Motor neuron (in vitro differentiated cells): Measurements from ENCODE around the gene AURKB. TPM values are rescaled to one million over a fixed set of nuclear protein-coding genes. Genes with fewer than 3 reads are reported as not detected.

Source experiments
- ATAC-seq, 8 experiments: fragments of 200-7000 bp; cut with Tn5 transposase; replicated peaks in 6 of 8; 2 replicates each; pipeline ENCODE4 v1.8.0; 2021; ENCODE audit warnings: mild to moderate bottlenecking in 8 of 8, moderate library complexity in 8 of 8
- H3K27ac ChIP-seq, 2 donors: fragments of 250-450 bp; sonication (Bioruptor Pico); 2 replicates each; pipeline ENCODE4 v1.9.0; 2021; ENCODE audit warnings: antibody characterized with exemption in 2 of 2, mild to moderate bottlenecking in 2 of 2, moderate library complexity in 1 of 2
- H3K4me1 ChIP-seq, 2 donors: fragments of 250-450 bp; sonication (Bioruptor Pico); replicated peaks in 1 of 2; 2 replicates each; pipeline ENCODE4 v1.6.1; 2021; ENCODE audit warnings: antibody characterized with exemption in 2 of 2, mild to moderate bottlenecking in 2 of 2, moderate library complexity in 1 of 2
- H3K4me3 ChIP-seq, 5 donors: fragments of 250-450 bp; sonication (Bioruptor Pico); 2 replicates each; pipeline ENCODE4 v1.9.0; 2021; ENCODE audit warnings: antibody characterized with exemption in 5 of 5, mild to moderate bottlenecking in 5 of 5, moderate library complexity in 4 of 5
- WGBS, 10 experiments: fragments of 450-650 bp; shearing (Covaris generic); methylation state at CpG; one replicate each; pipeline ENCODE4 v1.0.0; 2022; 5-methylcytosine and 5-hydroxymethylcytosine counted together
- in situ Hi-C, 9 experiments: fragments of 400-800 bp; cut with MboI; loops; one replicate each; pipeline ENCODE4 v1.15.0; 2021; ENCODE audit warnings: low sequenced_read_pairs in 9 of 9, low pct_unique_long_range_greater_than_20kb in 2 of 9; ENCODE audit not compliant: unreplicated experiment in 9 of 9
- total RNA-seq, 8 experiments: library from RNA; unstranded; fragments of 300-600 nt; gene quantifications; 2 replicates each; pipeline versions ENCODE4 v1.2.3 to v1.2.4, GENCODE V29; 2022

Gene AURKB
- total RNA-seq, 8 experiments from 2014 or later = 0.71 to 70.7 (median 3.0) TPM

DNA sequence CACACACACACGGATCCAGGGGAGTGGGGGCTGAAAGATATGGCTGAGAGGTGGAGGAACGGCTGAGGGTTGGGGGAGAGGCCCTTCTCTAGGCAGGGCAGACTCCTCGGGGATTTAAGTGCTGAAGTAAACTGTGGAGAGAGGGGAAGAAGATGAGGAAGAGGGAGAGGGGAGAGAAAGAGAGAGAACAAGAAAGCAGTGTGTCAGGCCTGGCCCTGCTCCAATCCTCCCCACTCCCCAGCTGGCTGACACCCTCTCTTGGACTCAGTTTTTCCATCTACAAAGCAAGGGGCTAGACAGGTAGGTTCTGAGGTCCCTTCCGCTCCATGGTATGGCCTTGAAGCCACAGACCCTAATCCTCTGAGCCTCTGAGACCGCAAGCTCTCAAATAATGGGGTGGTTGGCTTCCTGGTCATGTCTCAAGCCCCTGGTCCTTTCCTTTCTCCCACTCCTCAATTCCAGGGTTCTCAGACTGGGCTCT is 49.6 kb downstream of the AURKB start:
- no peak for ATAC-seq
- Histone ChIP-seq H3K4me1 (peaks cover 23 to 33% of the 10 kb centered on the region in 2 donors), H3K27ac (peak overlapping the region in 1 of 2 donors; percentile 100), H3K4me3 (peak overlapping the region; percentile 62 to 100 (median 99))
- WGBS, 10 experiments = 20 to 100% (median 94%) methylated on average over 1 to 2 of the region's 5 CpGs; no CpG with 5 or more reads in 4 of the 10 experiments
- in situ Hi-C loops = no loop called here

GRCh38 chr17:8160224-8160577 is 50.2 kb downstream of the AURKB start:
- Histone ChIP-seq H3K4me3 (peak overlapping the region; percentile 62 to 100 (median 99)), H3K4me1 (peaks cover 23 to 39% of the 10 kb centered on the region in 2 donors), H3K27ac (peak overlapping the region in 1 of 2 donors; percentile 100)
- in situ Hi-C loops = no loop called here
- ATAC-seq = no peak
- 20 to 100% (median 80%) methylated on average over 1 to 4 of the region's 4 CpGs; no CpG with 5 or more reads in 1 of the 10 experiments for WGBS, 10 experiments

GRCh38 chr17:8159459-8160223 is 50.7 kb downstream of the AURKB start:
- in situ Hi-C loops = no loop called here
- H3K4me1 ChIP-seq = peaks cover 21 to 36% of the 10 kb centered on the region in 2 donors
- WGBS, 10 experiments = 60 to 94% (median 74%) methylated on average over 1 to 3 of the region's 4 CpGs; no CpG with 5 or more reads in 2 of the 10 experiments

DNA sequence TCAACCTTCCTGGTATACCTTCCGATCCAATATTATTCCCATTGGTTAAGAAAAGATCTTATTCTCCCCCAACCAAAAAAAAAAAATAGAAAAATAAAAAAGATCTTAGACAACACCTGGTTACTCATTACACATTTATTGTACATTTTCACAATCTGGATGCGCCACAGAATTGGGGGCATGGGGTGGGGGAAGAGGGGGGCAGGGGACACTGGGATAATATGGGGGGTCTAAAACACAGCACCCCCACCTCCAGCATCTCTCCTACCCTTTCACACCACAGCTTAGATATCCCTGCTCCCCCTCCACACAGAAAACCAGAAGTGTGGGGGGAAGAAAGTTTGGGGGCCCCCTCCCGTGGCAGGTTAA is 51.4 kb downstream of the AURKB start:
- Histone ChIP-seq H3K27ac (no peak overlapping the region), H3K4me3 (peak overlapping the region in 3 of 5 donors; percentile 3 to 100 (median 9)), H3K4me1 (peaks cover 17 to 34% of the 10 kb centered on the region in 2 donors)
- 0 to 100% (median 86%) methylated on average over 1 of the region's 3 CpGs; no CpG with 5 or more reads in 6 of the 10 experiments for WGBS, 10 experiments
- in situ Hi-C loops = no loop called here
- no peak for ATAC-seq

More at GRCh38 chr17:8159459-8160223, 50.7 kb downstream of the AURKB start:
- ATAC-seq = no peak
- no peak overlapping the region for H3K27ac ChIP-seq
- peak overlapping the region in 3 of 5 donors; percentile 82 to 100 (median 100) for H3K4me3 ChIP-seq

DNA sequence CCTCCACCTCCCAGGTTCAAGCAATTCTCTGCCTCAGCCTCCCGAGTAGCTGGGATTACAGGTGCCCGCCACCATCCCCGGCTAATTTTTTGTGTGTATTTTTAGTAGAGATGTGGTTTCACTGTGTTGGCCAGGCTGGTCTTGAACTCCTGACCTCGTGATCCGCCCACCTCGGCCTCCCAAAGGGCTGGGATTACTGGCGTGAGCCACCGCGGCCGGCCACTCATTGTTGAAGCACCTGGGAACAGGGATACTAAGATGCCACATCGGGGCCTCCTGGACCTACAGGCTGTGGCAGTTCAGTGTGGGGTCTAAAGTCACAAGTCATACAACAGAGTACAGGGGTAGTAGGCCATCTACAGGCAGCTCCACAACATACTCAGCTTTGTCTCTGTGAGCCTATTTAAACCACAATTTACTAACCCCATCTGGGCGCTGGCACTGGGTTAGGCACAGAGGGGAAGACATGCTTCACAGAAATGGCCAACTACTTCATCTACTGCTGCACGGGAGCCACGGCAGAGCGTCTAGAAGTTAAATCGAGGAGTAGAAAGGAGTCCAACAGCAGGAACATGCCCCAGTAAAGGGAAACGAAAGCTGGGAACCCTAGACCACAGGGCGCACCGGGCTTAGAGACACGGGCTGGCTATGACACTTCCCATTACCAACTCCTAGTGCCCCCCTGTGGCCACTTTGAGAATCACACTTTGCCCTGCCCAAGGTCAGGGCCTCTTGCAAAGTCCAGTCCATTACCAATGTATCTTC is 51.9 kb downstream of the AURKB start:
- H3K27ac ChIP-seq = no peak overlapping the region
- 0 to 100% (median 33%) methylated on average over 1 to 19 of the region's 20 CpGs; no CpG with 5 or more reads in 2 of the 10 experiments for WGBS, 10 experiments
- peaks cover 11 to 32% of the 10 kb centered on the region in 2 donors for H3K4me1 ChIP-seq
- peak in 2 of 8 experiments; percentile 1 to 2 for ATAC-seq
- peak overlapping the region in 3 of 5 donors; percentile 3 to 9 (median 9) for H3K4me3 ChIP-seq
- in situ Hi-C loops = no loop called here

DNA sequence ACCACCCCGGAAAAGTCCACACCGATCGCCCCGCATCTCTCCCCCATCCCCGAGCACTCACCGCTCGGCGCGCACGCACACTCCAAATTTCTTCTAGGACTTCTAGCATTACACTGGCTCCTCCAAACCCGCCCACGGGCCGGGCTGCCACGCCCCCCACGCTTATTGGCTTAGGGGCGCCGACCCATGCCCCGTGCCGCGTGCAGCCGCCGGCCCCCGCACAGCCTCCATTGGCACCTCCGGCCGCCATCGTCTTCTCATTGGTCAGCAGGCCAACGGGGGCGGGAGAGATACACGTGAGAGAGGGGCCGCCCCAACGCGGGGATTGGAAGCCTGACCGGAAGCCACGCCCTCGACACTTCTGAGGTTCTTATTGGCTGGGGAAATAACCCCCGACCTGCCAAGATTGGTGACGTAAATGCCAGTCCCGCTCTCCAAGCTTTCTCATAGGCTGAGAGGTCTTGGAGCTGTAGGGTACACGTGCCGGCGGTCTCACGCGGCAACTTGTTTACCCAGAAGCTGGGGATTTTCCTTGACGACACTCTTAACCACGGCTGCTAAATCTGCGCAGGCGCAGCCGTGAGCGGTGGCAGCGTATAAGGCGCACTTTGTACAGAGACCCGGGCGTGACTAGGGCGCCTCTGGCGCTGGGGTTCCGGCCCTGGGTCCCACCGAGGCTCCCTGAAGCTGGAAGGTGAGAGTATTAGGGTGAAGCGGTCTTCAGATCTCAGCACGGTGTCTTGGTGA is 54.0 kb downstream of the AURKB start:
- Histone ChIP-seq H3K4me3 (peak overlapping the region; percentile 44 to 66 (median 50)), H3K4me1 (peaks cover 17 to 36% of the 10 kb centered on the region in 2 donors), H3K27ac (peak overlapping the region; percentile 92 to 93)
- in situ Hi-C loops = no loop called here
- WGBS, 10 experiments = 0 to 2% (median 0%) methylated on average over 2 to 13 of the region's 59 CpGs; no CpG with 5 or more reads in 3 of the 10 experiments
- ATAC-seq = peak; percentile 43 to 78 (median 71)

GRCh38 chr17:8155996-8156245 is 54.5 kb downstream of the AURKB start:
- H3K4me3 ChIP-seq = peak overlapping the region; percentile 44 to 66 (median 50)
- no peak for ATAC-seq
- in situ Hi-C loops = no loop called here
- H3K27ac ChIP-seq = peak overlapping the region; percentile 79 to 81
- H3K4me1 ChIP-seq = peaks cover 17 to 32% of the 10 kb centered on the region in 2 donors
- WGBS, 10 experiments = 0% methylated on average over 1 to 4 of the region's 11 CpGs; no CpG with 5 or more reads in 6 of the 10 experiments

DNA sequence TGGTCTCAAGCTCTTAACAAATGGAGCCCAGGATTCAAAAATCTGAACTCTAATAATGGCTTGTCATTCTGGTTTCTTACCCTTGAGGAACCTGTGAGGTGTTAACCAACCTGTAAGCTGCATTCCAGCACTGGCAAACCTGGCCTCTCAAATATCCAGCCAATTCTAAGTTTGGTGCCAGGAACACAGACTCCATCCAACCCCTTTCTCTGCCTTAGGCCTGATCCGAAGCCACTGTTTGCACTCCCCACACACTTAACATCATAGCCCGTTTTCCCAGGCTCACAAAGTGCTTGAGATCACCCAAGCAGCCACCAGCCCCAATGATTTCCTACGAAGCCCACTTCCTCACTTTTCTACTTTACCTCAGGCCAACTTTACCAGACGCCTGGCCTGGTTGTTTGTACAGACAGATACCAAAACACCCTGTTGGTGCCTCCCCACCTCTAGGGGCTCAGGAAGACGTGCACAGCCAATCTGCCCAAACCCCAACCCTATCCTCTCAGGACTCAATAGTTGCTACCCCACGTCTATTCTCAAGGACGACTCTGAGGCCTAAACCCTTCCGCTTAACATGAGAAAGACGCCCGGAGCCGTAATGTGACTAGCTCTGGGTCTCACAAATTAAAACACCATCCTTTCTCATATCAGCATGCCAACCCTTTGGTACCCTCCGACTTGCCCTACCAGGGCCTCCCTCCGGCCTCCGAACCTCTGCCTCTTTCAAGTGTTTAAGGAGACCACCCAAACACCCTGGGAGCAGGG is 55.0 kb downstream of the AURKB start:
- Histone ChIP-seq H3K27ac (peak overlapping the region; percentile 79 to 81), H3K4me1 (peaks cover 22 to 37% of the 10 kb centered on the region in 2 donors), H3K4me3 (peak overlapping the region; percentile 44 to 66 (median 50))
- no peak for ATAC-seq
- 7 to 67% (median 27%) methylated on average over 1 to 11 of the region's 14 CpGs; no CpG with 5 or more reads in 2 of the 10 experiments for WGBS, 10 experiments
- in situ Hi-C loops = no loop called here

Other genes with a start within 250 kb of the AURKB start
- under 1 TPM in 1 of 8 experiments, not detected in 7; 1.00 TPM for gene GUCY2D, start 208.0 kb downstream of the AURKB start, total RNA-seq
- gene ALOX15B, start 171.5 kb downstream of the AURKB start, total RNA-seq = under 1 TPM in 4 of 8 experiments, not detected in 4; 0.04 to 0.15 (median 0.14) TPM
- gene ALOX12B, start 122.9 kb downstream of the AURKB start, total RNA-seq = under 1 TPM in 2 of 8 experiments, not detected in 6; 0.13 to 0.16 TPM
- gene ALOXE3, start 92.1 kb downstream of the AURKB start, total RNA-seq = under 1 TPM in 7 of 8 experiments, not detected in 1; 0.15 to 0.95 (median 0.36) TPM
- gene HES7, start 86.5 kb downstream of the AURKB start, total RNA-seq = 1 to 10 TPM in 5 of 8 experiments, under 1 TPM in 2, not detected in 1; 0.31 to 4.0 (median 1.4) TPM
- gene PER1, start 58.2 kb downstream of the AURKB start, total RNA-seq = 10 to 100 TPM; 12.2 to 51.5 (median 27.3) TPM
- 100 to 1,000 TPM in 1 of 8 experiments, 10 to 100 TPM in 6, 1 to 10 TPM in 1; 8.3 to 148 (median 39.3) TPM for gene VAMP2, start 47.6 kb downstream of the AURKB start, total RNA-seq
- gene TMEM107, start 34.2 kb downstream of the AURKB start, total RNA-seq = 10 to 100 TPM in 7 of 8 experiments, 1 to 10 TPM in 1; 5.8 to 54.2 (median 30.1) TPM
- 10 to 100 TPM in 1 of 8 experiments, 1 to 10 TPM in 7; 3.5 to 11.1 (median 5.6) TPM for gene BORCS6, start 20.4 kb downstream of the AURKB start, total RNA-seq
- 10 to 100 TPM in 5 of 8 experiments, 1 to 10 TPM in 3; 3.9 to 20.9 (median 12.2) TPM for gene CTC1, start 37.5 kb upstream of the AURKB start, total RNA-seq
- 10 to 100 TPM; 19.6 to 71.5 (median 28.3) TPM for gene PFAS, start 38.7 kb upstream of the AURKB start, total RNA-seq
- 10 to 100 TPM; 17.0 to 26.9 (median 23.1) TPM for gene RANGRF, start 78.1 kb upstream of the AURKB start, total RNA-seq
- gene SLC25A35, start 84.8 kb upstream of the AURKB start, total RNA-seq = 1 to 10 TPM; 1.0 to 7.9 (median 2.5) TPM
- gene ARHGEF15, start 99.7 kb upstream of the AURKB start, total RNA-seq = 1 to 10 TPM in 2 of 8 experiments, under 1 TPM in 4, not detected in 2; 0.13 to 1.6 (median 0.34) TPM
- gene ODF4, start 129.3 kb upstream of the AURKB start, total RNA-seq = under 1 TPM in 1 of 8 experiments, not detected in 7; 0.25 TPM
- gene RPL26, start 172.6 kb upstream of the AURKB start, total RNA-seq = 1,000 to 10,000 TPM; 3,314 to 6,110 (median 4,631) TPM
- under 1 TPM; 0.11 to 0.81 (median 0.19) TPM for gene RNF222, start 187.3 kb upstream of the AURKB start, total RNA-seq
- 10 to 100 TPM; 31.8 to 63.6 (median 54.6) TPM for gene NDEL1, start 225.3 kb upstream of the AURKB start, total RNA-seq